HepG2 (cell line): Measurements from ENCODE around the gene TNXB. TPM values are rescaled to one million over a fixed set of nuclear protein-coding genes. Genes with fewer than 3 reads are reported as not detected.

ENCODE experiments used
- CAMTA2 ChIP-seq: sonication (generic); formaldehyde crosslinking; IDR thresholded peaks from 2 replicates; pipeline ENCODE4 v1.4.0; 2020; ENCODE audit warnings: mild to moderate bottlenecking, missing genetic modification reagents, borderline replicate concordance
- CEBPG ChIP-seq: IDR thresholded peaks from 2 replicates; pipeline ENCODE4 v1.6.1; 2016
- CENPT ChIP-seq: sonication (generic); formaldehyde crosslinking; IDR thresholded peaks from 2 replicates; pipeline ENCODE4 v1.8.0; 2022; ENCODE audit warnings: low read depth, mild to moderate bottlenecking, moderate library complexity, missing genetic modification reagents
- CENPX ChIP-seq: sonication (generic); formaldehyde crosslinking; IDR thresholded peaks from 2 replicates; pipeline ENCODE4 v1.9.0; 2021; ENCODE audit warnings: mild to moderate bottlenecking, missing genetic modification reagents, moderate library complexity
- E2F5 ChIP-seq: sonication (generic); formaldehyde crosslinking; conservative IDR thresholded peaks from 2 replicates; pipeline ENCODE4 v1.4.0; 2020; ENCODE audit warnings: missing genetic modification reagents
- MAFG ChIP-seq: sonication (generic); formaldehyde crosslinking; IDR thresholded peaks from 2 replicates; pipeline ENCODE4 v1.5.1; 2020; ENCODE audit warnings: mild to moderate bottlenecking, missing genetic modification reagents
- TFAP4 ChIP-seq: sonication (generic); IDR thresholded peaks from 2 replicates; pipeline ENCODE4 v1.6.1; 2016; ENCODE audit warnings: low read depth, borderline replicate concordance
- ZNF224 ChIP-seq: sonication (generic); formaldehyde crosslinking; IDR thresholded peaks from 2 replicates; pipeline ENCODE4 v1.5.0; 2020; ENCODE audit warnings: mild to moderate bottlenecking, missing genetic modification reagents
- ZNF234 ChIP-seq: sonication (generic); formaldehyde crosslinking; conservative IDR thresholded peaks from 2 replicates; pipeline ENCODE4 v1.5.1; 2020; ENCODE audit warnings: mild to moderate bottlenecking, missing genetic modification reagents
- ZNF264 ChIP-seq: sonication (generic); formaldehyde crosslinking; IDR thresholded peaks from 2 replicates; pipeline ENCODE4 v1.4.0; 2020; ENCODE audit warnings: missing genetic modification reagents
- ZNF484 ChIP-seq: sonication (generic); formaldehyde crosslinking; IDR thresholded peaks from 2 replicates; pipeline ENCODE4 v1.5.1; 2020; ENCODE audit warnings: mild to moderate bottlenecking, low read depth, missing genetic modification reagents, borderline replicate concordance
- ZNF512B ChIP-seq: sonication (generic); formaldehyde crosslinking; IDR thresholded peaks from 2 replicates; pipeline ENCODE4 v1.5.1; 2020; ENCODE audit warnings: missing genetic modification reagents, mild to moderate bottlenecking, borderline replicate concordance
- ZNF574 ChIP-seq: sonication (generic); formaldehyde crosslinking; IDR thresholded peaks from 2 replicates; pipeline ENCODE4 v1.4.0; 2020; ENCODE audit warnings: missing genetic modification reagents
- ZNF7 ChIP-seq: IDR thresholded peaks from 2 replicates; pipeline ENCODE4 v1.6.1; 2016; ENCODE audit warnings: missing biosample characterization, missing genetic modification reagents
- ZNF724P ChIP-seq: sonication (generic); formaldehyde crosslinking; IDR thresholded peaks from 2 replicates; pipeline ENCODE4 v1.8.0; 2022; ENCODE audit warnings: missing genetic modification reagents, borderline replicate concordance
- ZNF773 ChIP-seq: sonication (generic); formaldehyde crosslinking; IDR thresholded peaks from 2 replicates; pipeline ENCODE4 v1.4.0; 2020; ENCODE audit warnings: missing genetic modification reagents, borderline replicate concordance
- ZNF775 ChIP-seq: sonication (generic); formaldehyde crosslinking; IDR thresholded peaks from 2 replicates; pipeline ENCODE4 v1.4.0; 2020; ENCODE audit warnings: missing genetic modification reagents, mild to moderate bottlenecking, moderate library complexity, borderline replicate concordance
- ZNF850 ChIP-seq: sonication (generic); formaldehyde crosslinking; conservative IDR thresholded peaks from 2 replicates; pipeline ENCODE4 v1.9.0; 2021; ENCODE audit warnings: mild to moderate bottlenecking, missing genetic modification reagents
- polyA plus RNA-seq, 8 experiments: library from polyadenylated mRNA; depleted of rRNA in 3 of 8; stranded (reverse) in 7 of 8; unstranded in 1 of 8; fragments of >200 nt; fragmentation: Illumina TruSeq in 4 of 8; extraction: Trizol in 4 of 8; gene quantifications; 2 replicates each; pipeline versions ENCODE4 v1.2.1 to v1.2.3, GENCODE V29; 2011 to 2016; ENCODE audit warnings: low read depth in 4 of 8, missing spikeins in 1 of 8, mixed read lengths in 1 of 8; ENCODE audit not compliant: insufficient read depth in 1 of 8
- total RNA-seq, 5 experiments: library from RNA; depleted of rRNA; stranded (reverse); fragments of >200 nt; fragmentation: Illumina TruSeq; extraction: Trizol; gene quantifications; 2 replicates each; pipeline ENCODE4 v1.2.3, GENCODE V29; 2016; ENCODE audit warnings: low read depth in 1 of 5

The TNXB gene
- total and polyA plus RNA-seq, 2 of the 13 experiments (the other 11 are each of a cell fraction or from before 2014, with no cell fraction given) = 1.6 to 2.7 TPM

- TF ChIP-seq ZNF574 (CRISPR knock-in tag) (peak; percentile 96), CAMTA2 (CRISPR knock-in tag) (no peak), ZNF512B (CRISPR knock-in tag) (no peak), ZNF234 (CRISPR knock-in tag) (peak; percentile 61; the same call in 1 of the 2 replicates), CENPT (CRISPR knock-in tag) (no peak), ZNF484 (no peak), ZNF264 (peak; percentile 78), CENPX (no peak), CEBPG (CRISPR knock-in tag) (peak; percentile 12; the same call in 1 of the 2 replicates), ZNF7 (no peak), ZNF775 (CRISPR knock-in tag) (no peak), TFAP4 (peak; percentile 36; the same call in 1 of the 2 replicates), ZNF773 (CRISPR knock-in tag) (no peak), MAFG (CRISPR knock-in tag) (no peak), E2F5 (CRISPR knock-in tag) (peak; percentile 55), ZNF850 (CRISPR knock-in tag) (no peak), ZNF724P (no peak), ZNF224 (CRISPR knock-in tag) (no peak)
These were observed 61.0 kb downstream of the TNXB start (continued) for GRCh38 chr6:32047855-32048766.
